HG03520 (cell line): ENCODE measurements around the gene DSTN.
"Not testable (repeated sequence)": the region's sequence is repeated elsewhere in the genome, so short reads cannot be mapped to it uniquely, and the experiment has no call there.

Source experiments
- ATAC-seq: cut with Tn5 transposase; IDR thresholded peaks from one replicate; pipeline ENCODE4 v1.9.1; 2021; ENCODE audit warnings: mild to moderate bottlenecking, moderate library complexity; ENCODE audit not compliant: unreplicated experiment

Gene DSTN

GRCh38 chr20:17648791-17649730 is 79.2 kb downstream of the DSTN start:
- no peak for ATAC-seq

GRCh38 chr20:17650301-17651128 is 80.6 kb downstream of the DSTN start:
- no peak for ATAC-seq

- no peak for ATAC-seq
These were observed 81.4 kb downstream of the DSTN start for GRCh38 chr20:17651129-17651759.

- ATAC-seq, result no peak
These were observed 82.0 kb downstream of the DSTN start for GRCh38 chr20:17651760-17652388.

- no peak for ATAC-seq
These were observed 82.5 kb downstream of the DSTN start for GRCh38 chr20:17652411-17652810.

GRCh38 chr20:17653835-17654648 is 84.2 kb downstream of the DSTN start:
- no peak for ATAC-seq

GRCh38 chr20:17654649-17655285 is 84.9 kb downstream of the DSTN start:
- ATAC-seq, result no peak

GRCh38 chr20:17655286-17655651 is 85.4 kb downstream of the DSTN start:
- ATAC-seq, result no peak

GRCh38 chr20:17655865-17656479 is 86.1 kb downstream of the DSTN start:
- no peak for ATAC-seq

GRCh38 chr20:17657079-17657825 is 87.4 kb downstream of the DSTN start:
- no peak for ATAC-seq

GRCh38 chr20:17657898-17658647 is 88.2 kb downstream of the DSTN start:
- no peak for ATAC-seq

- ATAC-seq, result no peak
These were observed 88.7 kb downstream of the DSTN start for GRCh38 chr20:17658648-17658993.

GRCh38 chr20:17659344-17659743 is 89.5 kb downstream of the DSTN start:
- ATAC-seq, result not testable (repeated sequence)
